Tibial nerve (tissue), 4 donors: Measurements from ENCODE around the gene SYT8. TPM values are rescaled to one million over a fixed set of nuclear protein-coding genes. Genes with fewer than 3 reads are reported as not detected.

Experiments used
- DNase-seq, 2 donors: peaks; one replicate each; pipeline ENCODE4 v3.0.0-alpha.2; 2019; ENCODE audit warnings: low spot score in 2 of 2
- H3K27ac ChIP-seq, 4 donors: fragments of 200-600 bp; sonication (generic) in 3 of 4; one replicate each; pipeline ENCODE4 v1.5.1; 2017 to 2019; ENCODE audit warnings: mild to moderate bottlenecking in 1 of 4
- H3K27me3 ChIP-seq, 2 donors: fragments of 200-600 bp; sonication (generic) in 1 of 2; one replicate each; pipeline versions ENCODE4 v1.5.1 to v1.6.0; 2017 to 2019
- H3K36me3 ChIP-seq, 3 donors: fragments of 200-600 bp; sonication (generic); one replicate each; pipeline ENCODE4 v1.5.1; 2018 to 2019
- H3K4me1 ChIP-seq, 4 donors: fragments of 200-600 bp; sonication (generic) in 3 of 4; one replicate each; pipeline ENCODE4 v1.5.1; 2017 to 2019
- H3K4me3 ChIP-seq, 4 donors: fragments of 200-600 bp; sonication (generic) in 3 of 4; one replicate each; pipeline ENCODE4 v1.5.1; 2017 to 2019; ENCODE audit warnings: mild to moderate bottlenecking in 1 of 4, moderate library complexity in 1 of 4
- H3K9me3 ChIP-seq, 4 donors: fragments of 200-600 bp; sonication (generic) in 3 of 4; one replicate each; pipeline ENCODE4 v1.5.1; 2017 to 2019
- EP300 ChIP-seq, 2 donors: sonication (generic); formaldehyde crosslinking; IDR thresholded peaks; one replicate each; pipeline ENCODE4 v1.6.1; 2017; ENCODE audit warnings: antibody characterized with exemption in 2 of 2, mild to moderate bottlenecking in 1 of 2
- POLR2A ChIP-seq, 2 donors: fragments of 450-650 bp; IDR thresholded peaks; one replicate each; pipeline ENCODE4 v1.6.1; 2017; ENCODE audit warnings: antibody characterized with exemption in 2 of 2, mild to moderate bottlenecking in 2 of 2, moderate library complexity in 2 of 2
- WGBS, 2 donors: methylation state at CpG; one replicate each; pipeline ENCODE4 v1.1.5; 2018; 5-methylcytosine and 5-hydroxymethylcytosine counted together
- total RNA-seq, 4 donors: library from RNA; depleted of rRNA; stranded (reverse); fragments of >200 nt; gene quantifications; one replicate each; pipeline ENCODE4 v1.1.0, GENCODE V29; 2016
- TF ChIP-seq, protein P1 (sequence below), 5 experiments: fragments of 200-600 bp in 3 of 5; fragments of 450-650 bp in 2 of 5; sonication (generic) in 3 of 5; IDR thresholded peaks; one replicate each; pipeline ENCODE4 v1.5.1; 2016 to 2019; ENCODE audit warnings: antibody characterized with exemption in 5 of 5, mild to moderate bottlenecking in 3 of 5, moderate library complexity in 2 of 5

The SYT8 gene, protein sequence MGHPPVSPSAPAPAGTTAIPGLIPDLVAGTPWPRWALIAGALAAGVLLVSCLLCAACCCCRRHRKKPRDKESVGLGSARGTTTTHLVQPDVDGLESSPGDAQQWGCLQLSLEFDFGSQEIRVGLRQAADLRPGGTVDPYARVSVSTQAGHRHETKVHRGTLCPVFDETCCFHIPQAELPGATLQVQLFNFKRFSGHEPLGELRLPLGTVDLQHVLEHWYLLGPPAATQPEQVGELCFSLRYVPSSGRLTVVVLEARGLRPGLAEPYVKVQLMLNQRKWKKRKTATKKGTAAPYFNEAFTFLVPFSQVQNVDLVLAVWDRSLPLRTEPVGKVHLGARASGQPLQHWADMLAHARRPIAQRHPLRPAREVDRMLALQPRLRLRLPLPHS
- 1 to 10 TPM in 2 of 4 donors, under 1 TPM in 1, not detected in 1; 0.39 to 4.2 (median 1.0) TPM for total RNA-seq

DNA sequence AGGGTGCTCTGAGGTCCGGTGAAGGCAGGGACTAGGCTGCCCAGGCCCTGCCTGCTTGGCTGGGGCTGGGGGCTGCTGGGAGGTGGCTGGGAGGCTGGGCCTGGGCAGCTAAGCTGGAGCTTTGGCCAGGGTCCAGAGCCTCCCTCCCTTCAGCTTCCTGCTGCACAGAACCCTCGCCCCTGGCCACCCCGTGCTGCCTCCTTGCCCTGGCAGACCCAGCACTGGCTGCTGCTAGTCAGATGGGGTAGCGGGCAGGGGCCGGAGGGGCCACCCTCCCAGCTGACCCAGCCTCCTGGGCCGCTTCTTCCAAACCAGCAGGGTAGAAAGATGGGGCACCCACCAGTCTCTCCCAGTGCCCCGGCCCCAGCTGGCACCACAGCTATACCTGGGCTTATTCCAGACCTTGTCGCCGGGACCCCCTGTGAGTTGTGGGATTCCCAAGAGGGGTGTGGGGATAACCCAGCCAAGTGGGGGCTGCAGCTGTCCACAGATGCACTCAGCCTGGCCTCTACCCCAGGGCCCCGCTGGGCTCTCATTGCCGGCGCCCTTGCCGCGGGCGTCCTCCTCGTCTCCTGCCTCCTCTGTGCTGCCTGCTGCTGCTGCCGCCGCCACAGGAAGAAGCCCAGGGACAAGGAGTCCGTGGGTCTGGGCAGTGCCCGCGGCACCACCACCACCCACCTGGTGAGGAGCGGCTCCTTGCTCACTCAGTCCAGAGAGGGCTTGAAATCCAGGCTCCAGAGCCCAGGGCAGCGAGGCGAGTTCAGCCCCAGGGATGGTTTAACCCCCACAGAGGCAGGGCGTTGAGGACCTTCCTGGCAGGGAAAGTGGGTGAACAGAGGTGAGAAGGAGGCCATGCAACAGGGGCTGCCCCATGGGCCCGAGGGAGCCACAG, at the start of gene SYT8:
Gene SYT8 (plus strand): TSS at position 212 of the 892 bp plus-strand sequence. CDS start 116 bp downstream, at position 328.
- Histone ChIP-seq H3K27ac (peak within 1 kb of the TSS in 1 of 4 donors; percentile 57), H3K4me3 (no peak within 1 kb of the TSS), H3K27me3 (no peaks in the 10 kb centered on the region), H3K4me1 (peaks cover 0 to 40% (median 21%) of the 10 kb centered on the region in 4 donors), H3K36me3 (no peaks in the 10 kb centered on the region), H3K9me3 (no peaks in the 10 kb centered on the region)
- no peak for DNase-seq
- no peak for TF ChIP-seq POLR2A (IDR thresholded peaks at IDR 0.05)
- TF ChIP-seq EP300 (IDR thresholded peaks at IDR 0.05), result no peak
- TF ChIP-seq, protein P1, sequence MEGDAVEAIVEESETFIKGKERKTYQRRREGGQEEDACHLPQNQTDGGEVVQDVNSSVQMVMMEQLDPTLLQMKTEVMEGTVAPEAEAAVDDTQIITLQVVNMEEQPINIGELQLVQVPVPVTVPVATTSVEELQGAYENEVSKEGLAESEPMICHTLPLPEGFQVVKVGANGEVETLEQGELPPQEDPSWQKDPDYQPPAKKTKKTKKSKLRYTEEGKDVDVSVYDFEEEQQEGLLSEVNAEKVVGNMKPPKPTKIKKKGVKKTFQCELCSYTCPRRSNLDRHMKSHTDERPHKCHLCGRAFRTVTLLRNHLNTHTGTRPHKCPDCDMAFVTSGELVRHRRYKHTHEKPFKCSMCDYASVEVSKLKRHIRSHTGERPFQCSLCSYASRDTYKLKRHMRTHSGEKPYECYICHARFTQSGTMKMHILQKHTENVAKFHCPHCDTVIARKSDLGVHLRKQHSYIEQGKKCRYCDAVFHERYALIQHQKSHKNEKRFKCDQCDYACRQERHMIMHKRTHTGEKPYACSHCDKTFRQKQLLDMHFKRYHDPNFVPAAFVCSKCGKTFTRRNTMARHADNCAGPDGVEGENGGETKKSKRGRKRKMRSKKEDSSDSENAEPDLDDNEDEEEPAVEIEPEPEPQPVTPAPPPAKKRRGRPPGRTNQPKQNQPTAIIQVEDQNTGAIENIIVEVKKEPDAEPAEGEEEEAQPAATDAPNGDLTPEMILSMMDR (IDR thresholded peaks at IDR 0.05), result no peak
- 78% methylated on average over 18 to 22 of the region's 26 CpGs for WGBS, 2 donors

DNA sequence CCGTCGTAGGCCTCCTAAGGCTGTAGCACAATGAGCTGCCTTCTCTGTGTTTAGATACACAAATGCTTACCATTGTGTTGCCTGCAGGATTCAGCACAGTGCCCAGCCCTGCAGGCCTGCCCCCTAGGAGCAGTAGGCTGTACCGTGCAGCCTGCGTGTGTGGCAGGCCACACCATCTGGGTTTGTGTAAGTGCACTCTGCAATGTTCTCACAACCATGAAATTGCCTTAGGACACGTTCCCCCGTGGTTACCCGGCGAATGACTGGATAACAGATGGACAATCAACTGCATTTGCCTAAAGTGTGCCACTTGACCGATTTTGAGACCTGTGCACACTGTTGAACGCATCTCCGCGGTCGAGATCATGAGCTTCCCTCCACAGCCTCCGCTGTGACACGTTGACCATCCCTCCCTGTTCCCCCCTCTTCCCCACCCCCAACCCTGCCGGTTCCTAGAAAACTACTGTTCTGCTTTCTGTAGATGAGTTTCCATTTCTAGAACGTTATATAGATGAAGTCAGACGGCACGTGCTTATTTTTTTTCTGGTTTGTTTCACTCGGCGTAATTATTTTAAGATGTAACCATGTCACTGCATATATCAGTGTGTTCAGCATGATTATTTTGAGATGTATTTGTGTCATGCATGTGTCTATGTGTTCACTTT, 48.9 kb upstream of the SYT8 start:
- TF ChIP-seq POLR2A (IDR thresholded peaks at IDR 0.05) (no peak), EP300 (IDR thresholded peaks at IDR 0.05) (no peak)
- TF ChIP-seq, protein P1 (IDR thresholded peaks at IDR 0.05), result no peak
- DNase-seq, result no peak
- Histone ChIP-seq H3K9me3 (peaks cover 0 to 6% (median 0%) of the 10 kb centered on the region in 4 donors), H3K4me1 (peaks cover 0 to 5% (median 0%) of the 10 kb centered on the region in 4 donors), H3K27me3 (no peaks in the 10 kb centered on the region), H3K4me3 (no peak overlapping the region), H3K36me3 (no peaks in the 10 kb centered on the region), H3K27ac (no peak overlapping the region)
- 67 to 68% methylated on average over 21 of the region's 21 CpGs for WGBS, 2 donors

DNA sequence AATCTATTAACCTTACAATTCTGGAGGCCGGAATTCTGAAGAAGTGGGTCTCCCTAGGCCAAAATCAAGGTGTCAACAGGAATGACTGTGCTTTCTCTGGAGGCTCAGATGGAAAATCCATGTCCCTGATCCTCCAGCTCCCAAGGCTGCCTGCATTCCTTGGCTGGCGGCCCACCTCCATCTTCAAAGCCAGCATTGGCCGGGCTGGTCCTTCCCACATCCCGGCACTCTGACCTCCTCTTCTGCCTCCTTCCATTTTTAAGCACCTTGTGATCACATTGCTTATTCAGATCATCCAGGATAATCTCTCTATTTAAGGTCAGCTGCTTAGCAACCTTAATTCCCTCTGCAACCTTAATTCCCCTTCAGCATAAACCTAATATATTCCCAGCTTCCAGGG, 48.3 kb upstream of the SYT8 start:
- H3K27me3 ChIP-seq, result no peaks in the 10 kb centered on the region
- no peak overlapping the region for H3K4me3 ChIP-seq
- no peak overlapping the region for H3K27ac ChIP-seq
- H3K4me1 ChIP-seq, result peaks cover 0 to 4% (median 0%) of the 10 kb centered on the region in 4 donors
- H3K9me3 ChIP-seq, result peaks cover 0 to 6% (median 0%) of the 10 kb centered on the region in 4 donors
- no peaks in the 10 kb centered on the region for H3K36me3 ChIP-seq
- 83 to 89% methylated on average over 4 of the region's 4 CpGs for WGBS, 2 donors
- TF ChIP-seq, protein P1 (IDR thresholded peaks at IDR 0.05), result no peak
- TF ChIP-seq POLR2A (IDR thresholded peaks at IDR 0.05), result no peak
- no peak for TF ChIP-seq EP300 (IDR thresholded peaks at IDR 0.05)
- DNase-seq, result no peak

DNA sequence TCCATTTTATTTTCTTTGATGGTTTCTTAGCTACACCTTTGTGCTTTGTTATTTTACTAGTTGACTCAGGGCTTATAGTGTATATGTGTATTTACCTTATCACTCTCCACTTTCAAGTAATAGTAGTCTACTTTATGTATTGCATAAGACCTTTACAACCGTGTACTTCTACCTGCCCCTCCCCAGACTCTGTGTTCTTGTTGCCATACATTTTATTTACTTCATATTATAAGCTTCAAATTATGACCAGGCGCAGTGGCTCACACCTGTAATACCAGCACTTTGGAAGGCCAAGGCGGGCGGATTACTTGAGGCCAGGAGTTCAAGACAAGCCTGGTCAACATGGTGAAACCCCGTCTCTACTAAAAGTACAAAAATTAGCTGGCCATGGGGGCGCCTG, 42.9 kb upstream of the SYT8 start:
- H3K4me3 ChIP-seq, result no peak overlapping the region
- H3K27ac ChIP-seq, result no peak overlapping the region
- no peak for DNase-seq
- no peaks in the 10 kb centered on the region for H3K4me1 ChIP-seq
- TF ChIP-seq EP300 (IDR thresholded peaks at IDR 0.05) (no peak), POLR2A (IDR thresholded peaks at IDR 0.05) (no peak)
- TF ChIP-seq, protein P1 (IDR thresholded peaks at IDR 0.05), result no peak
- H3K9me3 ChIP-seq, result peaks cover 0 to 12% (median 0%) of the 10 kb centered on the region in 4 donors
- H3K36me3 ChIP-seq, result no peaks in the 10 kb centered on the region
- WGBS, 2 donors, result 90 to 96% methylated on average over 6 of the region's 6 CpGs
- peaks cover 0 to 3% of the 10 kb centered on the region in 2 donors for H3K27me3 ChIP-seq
